ENCODE data around the gene MAP4.

DNA sequence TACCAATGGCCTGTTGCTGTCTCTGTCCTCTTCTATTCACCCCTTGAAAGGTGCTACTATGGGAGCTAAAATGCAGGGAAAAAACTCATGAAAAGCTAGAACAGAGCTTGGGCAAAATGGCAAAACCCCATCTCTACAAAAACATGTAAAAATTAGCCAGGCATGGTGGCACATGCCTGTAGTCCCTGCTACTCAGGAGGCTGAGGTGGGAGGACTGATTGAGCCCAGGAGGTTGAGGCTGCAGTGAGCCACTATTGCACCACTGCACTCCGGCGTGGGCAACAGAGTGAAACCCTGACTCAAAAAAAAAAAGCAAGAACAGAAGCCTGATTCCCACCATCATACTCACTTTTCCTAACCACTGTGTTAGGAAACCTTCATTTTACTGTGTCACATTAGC is 1.9 kb downstream of the MAP4 start:
- TF ChIP-seq CTCF (IDR thresholded peaks at IDR 0.05; ENCODE audit: poor library complexity, severe bottlenecking), result no peak
- no peak for TF ChIP-seq REST (IDR thresholded peaks at IDR 0.05; ENCODE audit: borderline replicate concordance)
- TF ChIP-seq SMC3 (conservative IDR thresholded peaks at IDR 0.05; ENCODE audit: poor library complexity), result no peak
- TF ChIP-seq EZH2 (IDR thresholded peaks at IDR 0.05; ENCODE audit: borderline replicate concordance, insufficient read depth, low read length, poor library complexity, severe bottlenecking), result no peak
- TF ChIP-seq POLR2AphosphoS5 (IDR thresholded peaks at IDR 0.05), result no peak
- TF ChIP-seq RAD21 (conservative IDR thresholded peaks at IDR 0.05), result no peak
